ENCODE data around the gene CMTM2.
"Not testable (repeated sequence)": the region's sequence is repeated elsewhere in the genome, so short reads cannot be mapped to it uniquely, and the experiment has no call there.

The CMTM2 gene

DNA sequence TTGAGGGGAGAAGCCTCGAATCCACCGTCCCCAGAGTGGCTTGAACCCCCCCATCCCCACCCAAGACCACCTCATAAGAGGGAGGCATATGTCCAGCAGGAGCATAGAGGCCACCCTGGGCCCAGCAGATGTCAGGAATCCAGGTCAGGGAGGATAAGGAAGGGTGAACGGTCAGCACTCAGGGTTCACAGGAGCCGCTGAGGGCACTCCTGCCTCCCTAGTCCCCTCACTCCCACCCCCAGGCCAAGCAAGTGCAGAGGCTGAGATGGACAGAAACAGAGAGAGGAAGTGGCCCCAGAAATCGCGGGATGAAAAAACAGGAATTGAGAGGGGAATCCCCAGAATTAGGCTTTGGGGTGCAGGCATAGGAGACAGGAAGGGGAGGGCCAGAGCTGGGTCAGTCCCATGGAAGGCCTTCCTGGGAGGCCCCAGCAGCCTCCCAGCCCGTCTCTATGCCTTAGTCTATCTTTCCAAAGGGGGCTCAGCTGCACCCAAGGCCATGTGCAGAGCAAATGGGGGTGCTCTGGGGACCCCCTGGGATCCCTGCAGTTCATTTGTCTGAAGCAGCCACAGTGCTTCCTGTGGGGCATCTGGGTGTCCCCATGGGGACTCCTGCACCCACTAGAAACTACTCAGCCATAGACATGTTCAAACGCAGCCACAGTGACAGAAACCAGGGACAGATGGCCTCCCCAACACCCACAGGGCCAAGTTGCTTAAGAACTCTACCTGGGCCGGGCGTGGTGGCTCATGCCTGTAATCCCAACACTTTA is 26.9 kb downstream of the CMTM2 start:
- DNase-seq (ENCODE audit: low read depth in 3 of 3) = no peak

DNA sequence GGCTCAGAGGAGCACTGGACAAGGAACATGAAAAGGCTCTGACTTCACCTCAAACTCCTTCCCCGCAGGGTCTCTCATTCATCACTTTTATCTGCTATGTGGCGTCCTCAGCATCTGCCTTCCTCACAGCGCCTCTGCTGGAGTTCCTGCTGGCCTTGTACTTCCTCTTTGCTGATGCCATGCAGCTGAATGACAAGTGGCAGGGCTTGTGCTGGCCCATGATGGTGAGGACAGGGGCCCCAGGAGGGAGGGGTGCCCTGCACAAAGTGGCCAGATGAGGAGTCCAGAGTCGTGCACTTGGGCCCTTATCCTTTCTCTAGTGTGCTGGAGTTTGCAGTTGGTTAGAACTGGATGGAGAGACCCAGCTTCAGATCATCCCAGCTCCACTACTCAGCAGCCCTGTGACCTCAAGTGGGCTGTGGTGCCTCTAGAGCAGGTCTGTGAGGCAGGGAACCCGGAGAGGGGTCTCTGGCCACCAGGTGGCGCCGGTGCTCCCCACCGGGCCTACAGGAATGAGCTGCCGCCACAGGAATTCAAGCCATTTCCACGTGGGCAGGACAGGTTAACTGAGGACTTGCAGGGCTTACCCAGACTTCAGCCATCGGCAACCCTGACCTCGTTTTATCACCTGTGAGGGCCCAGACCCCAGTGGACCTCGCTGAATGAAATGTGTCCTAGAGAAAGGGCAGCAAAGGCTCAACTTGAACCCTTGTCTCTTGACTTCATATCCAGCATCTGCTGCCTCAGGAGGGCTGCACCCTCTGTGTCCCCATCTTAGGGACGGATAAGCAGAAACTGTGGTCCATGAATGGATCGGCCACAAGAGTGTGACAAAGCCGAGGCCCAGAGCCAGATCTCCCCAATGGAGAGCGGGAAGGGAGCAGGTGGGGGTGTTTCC is 29.2 kb downstream of the CMTM2 start:
- DNase-seq (ENCODE audit: low read depth in 3 of 3) = peak; percentile 72 to 80 (median 77)

DNA sequence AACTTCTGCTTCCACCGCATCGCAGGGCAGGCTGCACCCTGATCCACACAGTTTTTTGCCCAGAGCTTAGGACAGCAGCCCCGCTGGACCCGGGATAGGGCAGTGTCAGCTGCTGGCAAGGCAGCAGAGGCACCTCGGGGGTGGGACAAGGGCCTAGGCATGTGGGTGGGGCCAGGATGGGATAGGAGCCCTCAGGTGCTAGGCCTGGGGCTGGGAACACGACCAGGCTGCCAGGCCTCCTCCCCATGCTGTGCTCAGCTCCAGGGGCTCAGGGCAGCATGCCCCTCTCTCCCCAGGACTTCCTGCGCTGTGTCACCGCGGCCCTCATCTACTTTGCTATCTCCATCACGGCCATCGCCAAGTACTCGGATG is 29.9 kb downstream of the CMTM2 start:
- DNase-seq (ENCODE audit: low read depth in 3 of 3) = no peak

DNA sequence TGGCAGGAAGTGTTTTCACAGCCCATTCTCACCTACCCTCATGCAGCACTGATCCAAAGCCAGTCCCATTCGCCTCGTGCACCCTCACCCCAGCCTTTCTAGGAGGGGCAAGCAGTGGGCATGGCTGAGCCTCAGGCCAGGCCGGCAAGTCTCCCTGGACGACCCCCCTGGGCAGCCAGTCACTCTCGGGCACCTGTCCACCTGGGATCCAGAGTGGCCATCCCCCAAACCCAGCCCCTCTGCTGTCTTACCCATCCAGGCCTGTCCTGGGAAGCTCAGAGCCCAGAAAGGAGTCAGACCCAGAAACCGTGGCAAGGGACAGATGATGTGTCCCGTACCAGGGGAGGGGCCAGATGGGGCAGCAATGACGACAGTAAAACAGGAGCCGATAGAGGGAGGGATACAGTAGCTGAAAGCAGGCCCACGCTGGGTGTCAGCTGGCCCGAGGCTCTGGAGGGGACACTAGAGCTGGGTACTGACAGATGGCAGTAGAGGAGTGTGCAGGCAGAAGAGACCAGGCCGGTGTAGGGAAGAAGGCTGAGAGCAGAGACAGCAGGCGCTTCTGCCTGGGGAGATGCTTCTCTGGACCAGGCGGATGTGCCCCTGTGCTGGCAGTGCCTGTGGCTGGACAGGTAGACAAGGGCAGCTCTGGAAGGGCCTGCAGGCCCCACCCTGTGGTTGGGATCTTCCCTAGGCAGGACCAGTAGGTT is 31.0 kb downstream of the CMTM2 start:
- no peak for DNase-seq (ENCODE audit: low read depth in 3 of 3)

DNA sequence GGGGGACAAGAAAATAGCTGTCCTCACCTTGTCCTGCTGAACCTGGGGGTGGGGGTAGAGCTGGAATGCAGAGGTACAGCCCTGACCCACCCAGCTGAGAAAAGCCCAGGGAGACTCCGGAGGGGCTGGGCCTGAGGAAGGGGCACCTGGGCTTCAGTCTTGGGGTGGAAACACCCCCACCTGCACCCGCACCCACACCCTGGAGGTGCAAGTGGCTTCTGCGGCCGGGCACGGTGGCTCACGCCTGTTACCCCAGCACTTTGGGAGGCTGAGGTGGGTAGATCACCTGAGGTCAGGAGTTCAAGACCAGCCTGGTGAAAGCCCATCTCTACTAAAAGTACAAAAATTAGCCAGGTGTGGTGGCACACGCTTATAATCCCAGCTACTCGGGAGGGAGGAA is 32.6 kb downstream of the CMTM2 start:
- not testable (repeated sequence) for DNase-seq (ENCODE audit: low read depth in 3 of 3)

DNA sequence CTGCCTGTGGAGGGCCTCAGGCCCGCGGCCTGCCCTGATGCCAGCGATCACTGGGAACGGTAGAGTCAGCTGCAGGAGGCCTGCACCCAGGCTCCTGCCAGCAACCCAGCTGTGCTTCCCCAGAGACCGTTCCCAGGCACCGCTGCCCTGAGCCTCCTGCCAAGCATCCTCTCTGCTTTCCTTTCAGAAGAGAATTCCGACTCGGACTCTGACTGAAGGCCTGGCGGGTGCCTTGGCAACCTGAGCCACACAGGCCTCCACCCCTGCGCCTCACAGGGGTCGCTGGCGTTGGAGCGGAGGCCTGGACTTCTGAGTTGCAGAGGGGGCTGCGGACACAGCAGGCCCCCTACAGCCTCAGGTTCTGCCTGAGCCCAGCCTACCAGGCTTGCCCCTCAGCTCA is 33.2 kb downstream of the CMTM2 start:
- DNase-seq (ENCODE audit: low read depth in 3 of 3) = no peak

DNA sequence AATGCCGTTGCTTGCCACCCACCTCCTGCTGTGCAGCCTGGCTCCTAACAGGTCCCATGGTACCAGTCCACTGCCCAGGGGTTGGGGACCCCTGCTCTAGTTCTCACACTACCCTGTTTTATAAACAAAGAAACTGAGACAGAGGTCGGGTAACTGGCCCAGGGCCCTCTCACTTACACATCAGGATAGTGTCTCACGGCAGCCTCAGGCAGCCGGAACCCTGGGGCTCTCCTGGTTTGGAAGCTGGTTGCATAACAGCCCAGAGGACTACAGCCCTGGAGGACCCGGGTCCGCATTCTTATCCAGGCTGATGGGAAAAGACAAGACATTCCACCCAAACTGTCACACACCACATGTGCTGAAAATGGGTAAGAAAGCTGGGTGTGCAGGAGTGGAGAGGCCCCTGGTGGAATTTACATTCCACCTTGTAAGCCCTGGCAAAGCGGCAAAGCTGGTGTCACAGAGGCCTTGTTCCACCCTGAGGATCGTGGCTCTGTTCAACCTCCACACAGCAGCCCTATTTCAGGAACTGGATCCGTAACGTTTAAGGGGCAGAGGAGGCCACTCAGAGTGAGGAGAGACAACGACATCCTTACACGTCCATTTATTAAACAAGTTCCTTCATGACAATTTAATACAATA is 35.0 kb downstream of the CMTM2 start:
- no peak for DNase-seq (ENCODE audit: low read depth in 3 of 3)

DNA sequence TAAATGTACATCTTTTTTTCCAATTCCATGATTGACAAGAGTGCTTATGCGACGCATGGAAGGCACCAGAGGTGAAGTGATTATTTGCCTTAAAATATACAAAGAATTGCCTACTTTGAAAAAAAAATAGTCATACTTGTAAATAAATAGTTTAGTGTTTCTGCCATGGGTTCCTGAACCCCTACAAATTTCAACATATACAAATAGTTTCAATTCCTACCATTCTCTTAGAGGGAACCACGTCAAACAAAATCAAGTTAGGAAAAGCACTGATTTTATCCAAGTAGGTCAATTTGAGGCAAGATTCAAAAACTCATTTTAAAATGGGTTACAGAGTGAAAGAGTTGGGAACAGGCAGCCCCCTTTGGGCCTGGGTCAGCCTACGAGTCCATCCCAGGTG is 36.9 kb downstream of the CMTM2 start:
- no peak for DNase-seq (ENCODE audit: low read depth in 3 of 3)

DNA sequence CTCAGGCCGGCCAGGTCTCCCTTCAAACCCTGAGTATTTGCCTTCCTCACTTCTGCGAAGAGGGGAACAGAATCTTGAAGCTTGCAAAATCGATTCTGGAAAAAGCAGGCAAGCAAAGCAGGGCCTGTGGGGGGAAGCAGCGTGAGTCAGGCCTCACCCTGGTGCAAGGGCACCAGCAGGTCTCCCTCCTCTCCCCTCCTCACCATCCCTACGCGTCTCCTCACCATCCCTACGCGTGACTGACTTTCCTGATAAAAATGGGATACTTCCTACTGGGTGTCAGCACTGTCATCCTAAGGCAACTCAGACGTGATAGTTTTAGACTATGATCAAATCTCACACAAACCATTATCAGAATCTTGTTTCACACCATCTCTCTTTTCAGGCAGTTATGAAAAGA is 37.3 kb downstream of the CMTM2 start:
- no peak for DNase-seq (ENCODE audit: low read depth in 3 of 3)

DNA sequence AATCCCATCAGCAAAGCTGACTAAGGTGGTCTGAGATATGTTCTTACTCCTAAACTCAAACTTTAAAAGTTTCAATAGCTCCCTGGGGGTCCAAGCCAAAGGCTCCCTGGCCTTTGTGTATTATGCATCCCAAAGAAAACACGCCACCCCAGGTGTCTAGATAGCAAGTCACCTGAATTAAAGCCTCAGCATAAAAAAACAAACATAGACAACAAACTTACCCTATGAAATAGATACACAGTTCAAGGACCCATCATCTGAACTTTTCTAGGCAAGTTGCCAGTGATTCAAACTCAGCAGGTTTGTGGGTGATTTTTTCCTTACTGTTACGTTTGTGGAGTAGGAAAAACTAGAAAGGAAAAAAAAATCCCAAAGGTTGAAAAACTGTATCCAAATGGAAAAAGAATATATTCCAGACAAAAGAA is 37.8 kb downstream of the CMTM2 start:
- no peak for DNase-seq (ENCODE audit: low read depth in 3 of 3)

DNA sequence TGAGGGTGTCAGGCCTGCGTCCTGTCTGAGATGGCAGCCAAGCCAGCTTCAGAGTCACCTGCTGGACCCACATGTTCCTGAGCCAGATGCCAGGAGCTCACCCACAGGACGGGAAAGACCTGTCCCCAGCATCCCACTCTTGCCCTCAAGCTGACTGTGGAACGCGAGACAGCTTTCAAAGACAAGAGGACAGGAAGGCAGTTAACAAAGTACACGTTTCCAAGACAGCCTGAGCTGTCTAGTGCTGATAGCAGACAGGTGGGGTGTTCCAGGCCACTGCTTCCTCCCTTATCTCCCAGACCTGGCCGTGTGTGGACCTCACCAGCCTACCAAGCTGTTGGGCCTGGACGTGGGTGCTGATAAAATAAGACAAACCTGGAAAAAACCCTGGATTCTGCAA is 38.5 kb downstream of the CMTM2 start:
- DNase-seq (ENCODE audit: low read depth in 3 of 3) = no peak

DNA sequence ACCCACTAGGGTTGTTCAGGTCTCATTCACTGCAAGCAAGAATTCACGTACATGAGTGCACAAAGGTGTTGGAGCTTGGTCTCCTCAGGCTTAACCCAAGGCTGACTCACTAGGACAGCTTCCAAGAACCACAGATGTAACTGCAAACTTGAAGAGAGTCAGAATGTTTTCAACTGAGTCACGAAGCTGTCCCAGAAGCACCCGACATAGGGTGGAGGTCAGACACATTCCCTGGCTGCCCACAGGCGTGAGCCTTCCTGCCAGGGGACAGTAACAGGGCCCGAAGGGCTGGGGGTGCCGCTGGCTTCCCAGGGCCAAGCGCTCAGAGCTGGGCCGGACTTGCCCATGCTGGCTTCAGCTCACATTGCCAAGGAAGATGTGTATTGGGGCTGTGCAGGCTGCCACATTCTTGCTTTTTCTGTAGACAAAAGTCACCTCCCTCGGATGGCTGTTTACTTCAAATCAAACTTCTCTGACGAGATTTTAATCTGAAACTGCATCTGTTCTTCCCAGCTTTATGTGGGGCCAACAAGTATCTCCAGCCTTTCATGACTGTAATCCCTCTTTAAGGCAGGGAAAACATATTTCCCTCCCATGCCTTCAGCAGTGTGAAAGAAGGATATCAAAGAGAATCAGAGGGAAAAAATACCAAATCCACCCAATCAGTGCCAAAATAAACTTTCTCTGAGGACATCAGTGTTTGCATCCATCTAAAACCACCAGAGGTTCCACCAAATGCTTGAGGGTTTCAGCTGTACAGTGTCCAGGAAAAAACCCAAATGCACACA is 39.5 kb downstream of the CMTM2 start:
- no peak for DNase-seq (ENCODE audit: low read depth in 3 of 3)

DNA sequence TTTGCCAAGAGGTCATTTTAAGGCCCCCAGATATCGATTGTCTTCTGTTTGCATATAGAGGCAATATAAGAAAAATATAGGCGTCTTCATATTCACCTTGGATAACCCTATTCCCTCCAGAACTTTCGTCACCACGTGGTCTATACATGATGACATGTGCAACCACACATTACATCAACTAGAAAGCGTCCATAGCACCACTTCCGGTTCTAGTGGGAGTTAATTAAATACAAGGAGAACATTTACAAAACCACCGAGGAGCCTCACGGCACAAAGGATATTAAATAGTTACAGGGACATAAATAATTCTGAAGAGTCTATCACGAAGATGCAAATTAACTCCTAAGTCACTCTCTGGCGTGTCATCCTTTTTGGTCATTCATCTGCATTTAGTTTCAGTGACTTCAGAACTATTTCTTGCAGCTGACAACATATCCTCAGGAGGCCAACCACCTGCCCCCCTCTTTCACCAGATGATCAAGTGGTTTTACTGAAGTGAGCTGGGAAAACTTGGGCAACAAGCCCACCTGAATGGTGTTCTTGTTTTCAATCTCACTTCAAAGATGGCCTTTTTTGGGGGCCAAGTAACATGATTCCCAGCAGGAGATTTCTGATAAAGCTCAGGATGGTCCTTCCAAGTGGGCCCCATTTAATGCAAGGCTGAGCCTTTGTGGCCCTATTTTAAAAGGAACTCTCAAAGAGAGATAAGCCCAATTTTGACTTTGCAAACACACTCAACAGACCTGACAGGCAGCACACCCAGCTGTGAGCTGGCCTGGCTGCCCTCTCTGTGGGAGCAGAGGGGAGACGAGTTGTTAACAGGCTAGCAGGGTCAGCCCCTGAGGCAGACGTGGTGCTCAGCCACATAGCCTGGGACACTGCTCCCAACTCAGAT is 40.5 kb downstream of the CMTM2 start:
- DNase-seq (ENCODE audit: low read depth in 3 of 3) = no peak

DNA sequence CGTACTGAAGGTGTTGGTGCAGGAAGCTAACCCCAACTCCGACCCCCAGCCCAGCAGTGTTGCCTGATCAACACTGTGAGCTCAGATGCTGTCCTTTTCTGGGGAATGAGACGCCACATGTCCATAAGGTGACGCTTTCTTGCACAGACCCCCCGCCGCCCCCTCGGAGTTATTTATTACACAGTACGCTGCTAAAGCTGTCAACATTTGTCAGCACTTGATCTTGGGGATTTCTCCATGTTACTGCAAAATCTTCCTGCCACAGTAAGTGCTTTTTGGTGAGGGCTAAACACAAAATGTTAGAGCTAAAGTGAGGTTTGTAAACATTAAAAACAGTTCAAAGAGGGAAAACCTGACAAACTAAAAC is 41.1 kb downstream of the CMTM2 start:
- DNase-seq (ENCODE audit: low read depth in 3 of 3) = no peak

DNA sequence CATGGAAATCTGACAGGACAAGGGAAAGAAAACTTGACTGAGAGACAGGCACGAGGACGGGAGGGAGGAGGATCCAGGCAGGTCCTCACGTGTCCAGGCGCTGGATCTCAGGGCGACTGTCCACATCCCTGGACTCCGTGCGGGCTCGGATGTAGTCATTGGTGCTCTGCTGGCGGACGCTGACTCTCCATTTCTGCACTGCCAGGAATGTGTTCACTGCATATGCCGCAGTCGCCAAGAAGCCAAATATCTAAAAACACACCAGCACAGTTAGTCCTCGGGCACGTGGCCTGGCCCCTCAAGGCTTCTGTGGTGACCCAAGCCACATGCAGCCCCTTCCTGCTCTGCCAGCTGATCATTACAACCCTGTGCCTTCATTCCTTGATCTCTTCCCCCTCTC is 42.7 kb downstream of the CMTM2 start:
- no peak for DNase-seq (ENCODE audit: low read depth in 3 of 3)

DNA sequence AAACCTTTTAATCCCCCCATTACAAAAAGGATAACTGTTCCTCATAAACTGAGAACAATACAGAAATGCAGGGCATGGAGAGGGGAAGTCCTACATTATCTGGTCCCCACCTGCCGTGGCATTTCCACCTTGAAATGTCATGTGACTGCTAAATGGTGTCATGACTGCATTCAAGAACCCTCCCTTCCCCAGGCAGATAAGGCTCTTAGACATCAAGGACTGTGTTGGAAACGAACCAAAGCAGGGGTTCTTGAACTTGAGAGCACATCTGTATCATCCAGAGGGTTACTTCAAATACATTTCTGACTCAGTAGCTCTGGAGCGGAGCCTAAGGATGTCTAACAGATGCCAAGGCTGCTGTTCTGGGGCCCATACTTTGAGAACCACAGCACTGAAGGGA is 43.6 kb downstream of the CMTM2 start:
- no peak for DNase-seq (ENCODE audit: low read depth in 3 of 3)

DNA sequence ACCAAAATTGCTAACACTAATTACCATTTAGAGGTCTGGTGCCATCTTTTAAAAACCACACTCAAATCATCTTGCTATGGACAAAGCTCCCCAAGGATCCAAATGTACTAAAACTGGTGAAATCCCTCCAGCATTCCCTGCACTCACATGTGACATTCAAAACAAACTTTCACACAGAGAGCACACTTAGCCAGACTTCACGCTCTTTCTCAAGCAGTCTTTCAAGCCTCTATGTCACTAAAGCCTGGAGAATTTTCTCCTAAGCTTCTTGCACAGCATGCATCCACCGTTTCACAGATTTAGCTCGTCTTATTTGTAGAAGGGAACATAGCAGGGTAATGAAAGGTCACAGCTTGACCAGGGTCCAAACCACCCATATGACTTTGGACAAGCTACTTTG is 44.5 kb downstream of the CMTM2 start:
- no peak for DNase-seq (ENCODE audit: low read depth in 3 of 3)

DNA sequence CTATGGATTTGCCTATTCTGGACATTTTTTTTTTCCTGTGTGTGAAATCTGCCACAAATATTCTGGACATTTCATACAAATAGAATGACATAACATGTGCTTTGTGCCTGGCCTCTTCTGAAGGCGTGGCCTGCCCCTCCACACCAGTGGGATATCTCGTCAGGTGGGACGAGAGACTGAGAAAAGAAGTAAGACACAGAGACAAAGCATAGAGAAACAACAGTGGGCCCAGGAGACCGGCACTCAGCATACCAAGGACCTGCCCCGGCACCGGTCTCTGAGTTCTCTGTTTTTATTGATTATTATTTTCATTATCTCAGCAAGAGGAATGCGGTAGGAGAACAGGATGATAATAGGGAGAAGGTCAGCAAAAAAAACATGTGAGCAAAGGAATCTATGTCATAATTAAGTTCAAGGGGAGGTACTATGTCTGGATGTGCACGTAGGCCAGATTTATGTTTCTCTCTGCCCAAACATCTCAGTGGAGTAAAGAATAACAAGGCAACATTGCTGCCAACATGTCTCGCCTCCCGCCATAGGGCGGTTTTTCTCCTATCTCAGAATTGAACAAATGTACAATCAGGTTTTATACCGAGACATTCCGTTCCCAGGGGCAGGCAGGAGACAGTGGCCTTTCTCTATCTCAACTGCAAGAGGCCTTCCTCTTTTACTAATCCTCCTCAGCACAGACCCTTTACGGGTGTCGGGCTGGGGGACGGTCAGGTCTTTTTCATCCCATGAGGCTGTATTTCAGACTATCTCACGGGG is 48.5 kb downstream of the CMTM2 start:
- not testable (repeated sequence) for DNase-seq (ENCODE audit: low read depth in 3 of 3)

DNA sequence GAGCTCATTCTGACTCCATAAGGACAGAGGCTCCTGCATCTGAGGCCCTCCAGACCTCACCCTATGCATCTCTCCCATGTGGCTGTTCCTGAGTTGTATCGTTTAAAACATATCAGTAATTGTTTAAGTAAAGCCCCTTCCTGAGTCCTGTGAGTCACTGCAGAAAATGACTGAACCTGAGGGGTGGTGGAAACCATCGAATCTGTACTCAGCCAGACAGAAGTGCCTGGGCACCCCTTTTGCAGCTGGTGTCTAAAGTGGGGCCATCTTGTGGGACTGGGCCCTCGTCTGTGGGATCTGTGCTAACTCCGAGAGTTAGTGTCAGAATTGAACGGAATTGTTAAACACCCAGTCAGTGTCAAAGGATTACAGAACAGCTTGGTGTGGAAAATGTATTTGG is 50.6 kb downstream of the CMTM2 start:
- no peak for DNase-seq (ENCODE audit: low read depth in 3 of 3)
